GM18870 (cell line): ENCODE results near the gene RNF145.

Experiments used
- ATAC-seq: cut with Tn5 transposase; IDR thresholded peaks from one replicate; pipeline ENCODE4 v1.9.1; 2021; ENCODE audit warnings: moderate library complexity; ENCODE audit not compliant: unreplicated experiment

Gene RNF145

DNA sequence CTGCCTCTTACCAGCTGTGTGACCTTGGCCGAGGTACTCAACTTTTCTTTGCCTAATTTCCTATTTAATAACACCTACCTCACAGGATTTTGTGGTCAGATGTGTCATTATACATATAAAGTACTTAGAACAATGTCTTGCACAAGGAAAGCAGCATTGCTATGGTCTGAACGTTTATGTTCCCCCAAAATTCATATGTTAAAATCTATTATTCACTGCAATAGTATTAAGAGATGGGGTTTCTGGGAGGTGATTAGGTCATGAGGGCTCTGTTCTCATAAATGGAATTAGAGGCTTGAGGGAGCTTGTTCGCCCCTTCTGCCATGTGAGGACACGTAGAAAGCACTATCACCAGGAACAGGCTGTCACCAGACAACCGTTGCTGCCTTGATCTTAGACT is 10.9 kb upstream of the RNF145 start:
- ATAC-seq, result no peak

DNA sequence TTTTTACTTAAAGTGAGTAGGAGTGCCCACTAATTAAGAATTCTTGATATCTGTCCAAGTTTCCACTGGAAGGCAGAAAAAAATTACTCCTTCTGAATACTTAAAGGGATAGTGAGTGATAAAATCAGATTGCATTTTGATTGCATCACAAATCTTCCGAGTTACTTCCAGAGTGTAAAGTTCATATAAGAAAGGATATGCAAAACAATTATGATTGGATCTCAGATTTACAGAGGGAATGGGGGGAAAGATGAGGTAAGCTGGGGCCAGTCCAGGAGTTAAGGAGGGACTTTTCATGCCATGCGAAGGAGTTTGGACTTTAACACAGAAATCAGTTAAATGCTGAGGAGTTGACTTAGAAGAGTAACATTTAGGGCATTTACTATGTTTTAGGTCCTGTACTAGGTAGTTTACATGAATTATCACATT is 9.3 kb upstream of the RNF145 start:
- ATAC-seq, result no peak

DNA sequence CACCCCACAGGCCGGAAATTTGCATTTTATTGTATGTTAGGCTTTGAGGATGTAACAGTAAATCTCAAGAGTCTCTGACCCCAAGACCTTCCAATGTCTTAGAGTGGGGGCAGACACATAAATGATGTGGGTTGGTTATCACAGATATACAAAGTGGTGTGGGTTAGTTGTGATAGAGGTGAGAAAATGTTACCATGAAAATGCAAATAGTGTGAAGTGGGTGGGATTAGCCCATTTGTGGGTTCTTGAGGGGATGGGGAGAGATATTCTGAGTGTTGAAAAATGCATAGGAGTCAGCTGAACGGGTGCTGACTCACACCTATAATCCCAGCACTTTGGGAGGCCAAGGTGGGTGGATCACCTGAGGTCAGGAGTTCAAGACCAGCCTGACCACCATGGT is 7.9 kb upstream of the RNF145 start:
- ATAC-seq, result no peak

DNA sequence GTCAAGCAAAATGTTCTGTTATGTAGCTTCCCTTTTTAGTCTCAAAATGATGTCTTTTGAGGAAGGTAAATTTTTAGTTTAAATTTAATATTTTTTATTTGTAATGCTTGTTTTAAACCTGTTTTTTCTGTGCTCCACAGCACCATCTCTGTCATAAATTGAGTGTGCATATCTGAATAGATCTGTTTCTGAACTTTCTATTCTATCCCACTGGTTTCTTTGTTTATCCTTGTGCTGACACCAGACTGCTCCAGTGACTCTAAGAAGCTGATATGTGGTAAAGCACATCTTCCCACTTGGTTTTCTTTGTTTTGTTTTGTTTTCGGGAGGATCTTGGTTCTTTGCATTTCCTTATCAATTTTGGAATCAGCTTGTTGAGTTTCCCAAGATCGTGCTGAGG is 7.1 kb upstream of the RNF145 start:
- ATAC-seq, result no peak

DNA sequence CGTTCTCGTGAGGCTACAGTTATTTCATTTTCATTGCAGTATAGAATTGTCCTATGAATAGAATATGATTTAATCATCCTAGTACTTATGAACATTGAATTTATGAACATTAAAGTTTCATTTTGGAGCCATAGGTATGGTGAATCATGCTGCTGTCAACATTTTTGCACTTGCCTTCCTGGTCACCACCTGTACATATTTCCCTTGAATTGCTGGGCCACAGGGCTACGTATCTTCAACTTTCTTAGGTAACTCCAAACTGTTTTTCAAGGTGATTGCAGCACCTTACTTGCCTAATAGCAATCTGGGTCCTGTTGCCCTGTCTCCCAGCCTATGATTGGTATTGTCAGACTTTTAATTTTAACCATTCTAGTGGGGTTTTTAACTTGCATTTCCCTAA is 6.5 kb upstream of the RNF145 start:
- no peak for ATAC-seq

DNA sequence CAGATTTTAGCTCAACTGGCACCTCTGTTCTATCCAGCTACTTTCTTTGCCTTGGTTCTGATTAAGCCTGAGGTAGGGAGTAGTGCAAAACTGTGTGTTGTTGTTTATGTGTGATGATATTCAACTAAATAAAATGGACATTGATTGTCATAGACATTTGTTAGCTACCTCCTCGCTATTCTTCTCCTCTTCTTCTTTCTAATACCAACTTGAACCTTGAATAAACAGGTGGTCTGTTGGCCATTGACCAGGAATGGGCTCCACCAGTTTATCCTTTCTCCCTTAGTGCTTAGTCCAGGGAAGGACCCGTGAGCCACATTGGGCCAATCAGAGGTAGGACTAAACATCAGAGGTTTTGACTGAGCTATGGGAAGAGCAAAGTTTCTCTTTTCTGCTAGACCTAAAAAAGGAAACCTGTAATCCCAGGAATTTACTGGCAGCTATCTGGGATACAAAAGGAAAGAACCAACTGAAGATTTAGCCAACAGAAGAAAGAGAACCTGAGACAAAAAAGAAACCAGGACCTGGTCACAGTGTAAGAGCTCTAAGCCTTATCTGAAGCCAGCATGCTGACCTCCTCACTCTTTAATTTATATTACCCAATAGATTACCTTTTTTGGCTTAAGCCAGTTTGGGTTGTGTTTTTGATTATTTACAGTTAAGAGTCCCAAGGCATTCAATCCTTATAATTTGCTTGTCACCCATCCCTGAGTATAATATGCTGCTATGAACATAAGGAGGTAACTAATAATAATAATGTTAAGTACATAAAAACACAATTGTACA is 5.3 kb upstream of the RNF145 start:
- ATAC-seq, result no peak

DNA sequence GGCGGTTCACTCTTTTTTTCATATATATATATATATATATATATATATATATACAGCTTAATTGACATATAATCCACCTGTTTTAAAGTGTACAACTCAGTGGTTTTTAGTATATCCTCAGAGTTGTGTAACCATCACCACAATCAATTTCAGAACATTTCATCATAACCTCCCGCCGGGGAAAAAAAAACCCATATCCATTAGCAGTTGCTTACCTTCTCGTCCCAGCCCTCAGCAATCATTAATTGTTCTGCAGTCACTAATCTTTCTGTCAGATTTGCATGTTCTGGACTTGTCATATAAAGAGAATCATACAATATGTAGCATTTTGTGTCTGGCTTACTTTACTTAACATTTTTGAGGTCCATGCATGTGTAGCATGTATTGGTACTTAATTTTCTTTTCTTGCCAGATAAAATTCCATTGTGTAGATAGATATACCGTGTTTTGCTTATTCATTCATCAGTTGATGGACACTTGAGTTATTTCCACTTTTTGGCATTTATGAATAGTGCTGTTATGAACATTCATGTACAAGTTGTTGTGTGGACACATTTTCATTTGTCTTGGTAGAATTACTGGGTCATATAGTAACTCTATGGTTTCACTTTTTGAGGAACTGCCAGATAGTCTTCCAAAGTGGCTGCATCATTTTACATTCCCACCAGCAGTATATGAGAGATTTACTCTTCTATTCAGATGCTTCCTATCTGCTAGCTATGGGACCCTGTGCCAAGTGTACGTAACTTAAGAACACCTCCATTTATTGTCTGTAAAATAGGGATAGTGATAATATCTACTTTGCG is 3.5 kb upstream of the RNF145 start:
- ATAC-seq, result no peak

DNA sequence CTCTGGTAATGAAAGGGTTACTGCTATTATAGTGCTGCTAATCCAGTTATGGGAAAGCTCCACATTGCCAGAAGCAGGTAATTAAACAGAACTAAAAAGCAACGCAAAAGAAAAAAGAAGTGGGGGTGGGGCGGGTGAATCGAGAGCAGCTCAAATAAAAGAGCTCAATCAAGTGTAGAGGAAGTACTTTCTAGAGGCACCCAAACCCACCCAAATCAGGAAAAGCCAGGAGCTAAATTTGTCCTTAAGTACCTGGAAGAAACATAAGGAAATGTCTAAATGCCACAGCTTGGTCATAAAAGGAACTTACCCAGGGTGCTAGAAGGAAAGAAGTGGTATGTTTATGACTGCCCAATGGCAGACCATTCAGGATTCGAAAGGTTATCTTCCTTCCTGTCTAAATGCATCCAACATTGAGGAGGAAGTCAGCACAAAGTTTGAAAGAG is 2.4 kb upstream of the RNF145 start:
- ATAC-seq, result no peak

DNA sequence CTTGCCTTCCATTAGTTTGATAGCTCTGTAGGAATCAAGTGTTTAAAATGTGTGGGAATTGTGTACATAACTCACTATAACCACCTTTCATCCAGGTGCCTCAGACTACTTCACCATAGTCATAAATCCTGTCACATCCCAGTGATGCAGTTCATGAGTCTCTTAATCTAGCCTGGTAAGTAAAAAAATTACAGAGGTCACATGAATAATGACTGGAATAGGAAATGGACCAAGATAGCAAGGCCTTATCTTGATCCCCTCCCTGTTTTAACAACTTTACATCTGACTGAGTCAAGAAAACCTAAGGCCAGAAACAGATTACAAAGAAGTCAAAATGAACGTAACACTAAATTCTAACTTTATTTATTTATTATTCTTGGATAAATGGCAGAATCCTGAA is 1.5 kb upstream of the RNF145 start:
- no peak for ATAC-seq

DNA sequence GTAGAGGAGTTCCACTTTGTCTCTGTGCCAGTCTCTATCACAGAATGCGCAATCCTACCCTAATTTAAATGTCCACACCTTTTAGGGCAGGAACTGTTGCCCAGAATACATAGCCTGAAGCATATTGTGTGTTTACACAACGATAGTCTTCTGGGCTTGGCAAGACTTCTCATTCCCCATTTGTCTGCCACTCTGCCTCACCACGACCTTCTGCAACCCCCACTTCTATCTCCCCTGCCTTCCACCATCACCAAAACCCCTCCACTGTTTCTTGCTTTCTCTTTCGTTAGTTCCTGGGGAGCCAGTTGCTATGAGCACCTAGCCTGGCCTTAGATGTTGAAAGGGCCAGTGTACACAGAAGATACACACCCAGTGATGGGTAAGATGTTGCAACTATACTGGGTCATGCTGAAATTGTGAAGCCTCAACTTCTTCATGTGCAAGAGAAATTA is 883 bp upstream of the RNF145 start:
- ATAC-seq, result no peak

DNA sequence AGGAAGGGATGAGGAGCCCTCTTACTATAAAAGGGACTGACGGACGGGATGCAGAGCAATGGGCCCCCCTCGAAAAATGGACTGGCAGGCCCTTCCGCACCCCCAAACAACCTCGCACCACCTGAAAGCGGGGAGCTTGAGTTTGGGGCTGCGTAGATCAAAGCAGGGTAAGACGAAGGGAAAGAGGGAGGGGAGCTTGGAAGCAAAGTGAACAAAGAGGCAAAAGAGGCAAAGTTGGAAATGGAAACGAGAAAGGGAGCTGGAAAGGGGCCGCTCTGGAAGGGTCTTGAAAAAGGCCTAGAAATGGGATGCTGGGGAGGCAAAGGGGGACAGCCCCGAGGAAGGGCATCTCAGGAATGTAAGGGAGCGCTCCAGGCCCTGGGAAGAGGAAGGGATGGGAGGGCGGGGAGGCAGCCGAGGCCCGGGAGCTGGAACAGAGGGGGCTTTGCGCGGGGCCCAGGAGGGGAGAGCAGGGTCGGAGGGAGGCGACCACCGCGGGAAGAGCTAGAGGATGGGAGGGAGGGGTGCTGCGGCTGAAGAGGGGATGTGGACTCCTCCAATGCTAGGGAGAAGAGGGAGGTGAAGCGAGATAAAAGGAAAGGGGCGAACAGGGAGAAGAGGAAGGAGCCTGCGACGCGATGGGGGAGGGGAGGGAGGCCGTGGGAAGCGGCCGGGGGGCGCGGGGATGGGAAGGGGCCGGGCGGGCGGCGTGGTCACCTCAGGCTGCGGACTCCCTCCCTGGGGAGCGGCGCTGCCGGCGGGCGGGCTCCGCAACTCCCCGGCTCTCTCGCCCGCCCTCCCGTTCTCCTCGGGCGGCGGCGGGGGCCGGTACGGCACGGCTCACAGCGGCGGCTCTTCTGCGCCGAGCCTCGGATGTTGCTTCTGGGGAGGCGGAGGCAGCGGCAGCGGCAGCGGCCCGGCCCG is 577 bp downstream of the RNF145 start:
- no peak for ATAC-seq

DNA sequence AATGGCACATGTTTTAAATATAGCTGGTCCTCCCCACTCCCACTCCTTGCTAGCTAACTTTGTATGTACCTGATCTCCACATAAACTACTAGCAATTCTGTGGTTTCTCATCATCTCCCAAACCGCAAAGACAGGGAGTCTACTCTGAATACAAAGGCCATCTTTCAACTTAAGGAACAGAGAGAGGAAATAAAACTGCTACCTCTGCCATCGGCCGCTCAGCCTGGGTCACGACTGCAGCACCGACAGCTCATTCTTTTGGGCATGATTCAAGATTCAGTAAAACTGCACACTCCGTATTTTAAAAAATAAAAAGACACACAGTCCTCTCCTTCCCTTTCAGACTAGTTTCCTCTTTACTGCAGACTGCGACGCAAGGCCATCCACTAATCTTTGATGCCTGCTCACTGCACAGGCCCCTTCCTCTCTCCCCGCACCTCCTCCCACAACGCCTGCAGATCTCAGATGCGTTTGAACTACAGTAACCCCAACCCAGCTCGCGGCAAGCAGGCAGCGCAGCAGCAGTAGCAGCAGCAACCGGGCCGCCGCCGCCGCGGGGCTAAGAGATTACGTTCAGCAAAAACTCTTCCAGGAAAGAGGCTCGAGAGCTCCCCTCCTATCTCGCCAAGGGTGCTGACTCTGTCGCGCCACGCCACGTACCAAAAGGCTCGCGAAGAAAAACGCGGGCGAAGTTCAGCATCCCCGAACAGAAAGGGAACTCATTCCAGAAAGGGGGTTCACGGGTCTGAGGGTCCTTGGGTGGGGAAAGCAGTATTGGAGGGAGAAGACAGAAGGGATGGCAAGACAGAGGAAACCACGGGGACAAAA is 1.5 kb downstream of the RNF145 start:
- peak; percentile 52 for ATAC-seq

DNA sequence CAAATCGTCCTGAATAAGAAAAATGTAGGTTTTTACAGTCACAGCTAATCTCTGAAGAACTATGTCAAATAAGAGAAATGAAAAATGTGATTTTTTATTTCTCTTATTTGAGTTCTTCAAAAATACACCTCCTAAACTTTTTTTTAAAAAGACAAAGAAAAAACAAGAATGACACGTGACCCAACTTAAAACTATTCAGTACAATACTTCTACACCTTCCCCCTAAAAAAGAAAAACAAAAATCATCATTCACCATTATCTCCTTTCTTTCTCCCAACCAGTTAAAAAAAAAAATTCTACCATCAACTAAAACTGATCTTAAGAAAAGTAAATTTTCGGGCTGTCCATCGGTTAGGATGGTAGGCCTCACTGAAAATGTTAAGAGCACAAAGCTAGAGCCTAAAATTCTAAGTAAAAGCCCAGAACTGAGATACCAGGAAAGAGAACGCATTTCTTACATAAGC is 2.1 kb downstream of the RNF145 start:
- ATAC-seq, result peak; percentile 11

DNA sequence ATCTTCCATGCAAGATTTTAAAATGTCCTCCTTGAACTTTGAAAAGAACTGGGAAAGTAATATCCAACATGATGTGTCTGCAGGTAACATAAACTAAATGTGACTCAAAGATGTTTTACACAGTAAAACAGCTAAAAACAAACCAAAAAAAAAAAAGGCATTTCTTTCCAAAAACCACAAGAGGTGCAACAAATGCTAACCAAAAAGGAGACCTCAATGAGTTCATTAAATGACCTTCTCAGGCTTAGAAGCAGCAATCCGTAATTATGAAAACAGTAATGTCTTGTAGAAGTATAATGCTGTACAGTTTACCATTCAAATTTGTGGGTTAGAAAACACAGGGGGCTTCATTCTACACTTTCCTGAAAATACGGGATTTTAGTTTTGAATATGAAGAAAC is 2.5 kb downstream of the RNF145 start:
- ATAC-seq, result no peak

DNA sequence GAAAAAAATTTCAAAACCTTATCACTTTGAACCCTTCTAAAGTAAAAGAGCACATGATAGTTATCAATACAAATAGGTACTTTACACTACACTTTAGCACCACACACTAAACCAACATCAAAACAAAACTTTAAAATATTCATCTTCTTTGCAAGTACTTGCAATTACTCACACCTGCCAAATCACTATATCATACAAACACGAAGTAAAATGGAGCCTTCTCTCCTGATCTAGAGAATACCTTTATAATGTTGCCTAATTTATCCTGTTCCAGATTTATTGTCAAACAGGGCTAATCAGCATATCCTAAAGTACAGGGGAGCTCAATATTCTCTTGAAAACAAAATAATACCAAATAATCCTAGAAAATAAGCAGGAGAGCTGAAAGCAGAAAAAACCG is 3.0 kb downstream of the RNF145 start:
- ATAC-seq, result no peak

DNA sequence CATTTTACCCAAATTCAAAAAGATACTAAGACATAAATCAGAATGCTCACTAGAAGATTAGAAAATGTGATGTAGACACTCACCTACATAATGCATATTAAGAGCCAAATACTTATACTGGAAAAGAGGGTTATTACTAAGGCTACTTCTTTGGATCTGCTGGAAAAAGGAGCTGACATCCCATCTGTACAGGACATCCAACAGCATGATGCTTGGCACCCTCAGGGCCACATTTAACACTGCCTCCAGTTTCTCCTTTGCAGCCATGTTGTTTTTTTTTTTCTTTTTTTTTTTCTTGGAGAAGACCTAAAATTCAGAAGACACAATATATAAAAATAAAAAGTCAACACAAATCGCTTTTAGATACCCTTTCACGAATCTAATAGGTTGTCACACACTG is 6.0 kb downstream of the RNF145 start:
- ATAC-seq, result no peak

DNA sequence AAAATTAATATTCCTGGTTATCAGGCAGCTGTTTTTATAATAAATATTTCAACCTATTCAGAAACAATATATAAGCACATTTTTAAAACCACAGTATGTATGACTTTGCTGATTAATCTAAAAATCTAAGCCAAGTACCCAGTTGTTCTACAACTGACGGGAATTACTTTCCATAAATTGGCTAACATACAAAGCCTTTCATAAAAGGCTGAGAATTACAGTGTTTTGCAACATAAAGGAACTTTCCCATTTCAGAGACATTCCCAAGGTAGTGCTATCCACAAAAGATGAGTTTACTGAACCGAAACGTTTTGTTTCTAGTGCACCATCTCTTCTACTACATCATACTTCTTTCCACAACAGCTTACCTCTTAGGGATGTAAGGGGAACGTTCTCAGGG is 7.2 kb downstream of the RNF145 start:
- no peak for ATAC-seq

DNA sequence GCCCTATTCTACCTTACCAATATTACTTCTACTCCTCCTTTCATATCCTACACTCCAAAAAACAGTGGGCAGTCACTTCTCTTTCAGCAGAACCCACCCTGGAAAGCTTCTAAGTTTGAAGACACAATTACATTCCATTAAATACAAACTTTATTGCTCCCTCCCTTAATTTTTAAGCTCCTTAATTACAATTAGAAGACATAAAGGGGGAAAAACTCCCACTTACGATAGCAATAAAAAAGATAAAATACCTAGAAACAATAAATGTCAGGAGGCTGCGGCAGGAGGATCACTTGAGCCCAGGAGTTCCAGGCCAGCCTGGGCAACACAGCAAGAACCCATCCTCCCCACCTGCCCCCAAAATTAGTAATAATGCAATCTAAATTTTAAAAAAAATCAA is 9.6 kb downstream of the RNF145 start:
- no peak for ATAC-seq

DNA sequence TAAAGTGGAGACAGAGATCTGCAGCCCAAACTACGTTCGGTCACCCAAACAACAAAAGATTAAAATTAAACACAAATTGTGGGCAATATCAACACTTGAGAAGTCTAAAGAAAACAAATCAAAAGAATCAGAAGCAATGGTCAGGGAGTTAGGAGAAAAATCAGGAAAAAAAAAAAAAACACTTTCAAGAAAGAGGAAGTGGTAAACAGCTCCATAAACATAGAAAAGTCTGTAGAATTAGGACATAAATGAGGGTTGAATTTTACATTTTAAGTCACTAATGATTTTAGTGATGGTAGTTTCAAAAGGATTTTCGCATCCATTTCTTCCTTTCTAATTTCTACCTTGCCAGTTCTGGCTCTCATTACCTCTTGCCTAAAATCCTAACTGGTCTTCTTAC is 10.1 kb downstream of the RNF145 start:
- no peak for ATAC-seq
